Measurements from ENCODE around the gene AGTR1. TPM values are rescaled to one million over a fixed set of nuclear protein-coding genes. Genes with fewer than 3 reads are reported as not detected.

AGTR1 gene
- total RNA-seq, 1 experiment from 2014 or later: not detected

- Histone ChIP-seq H2BK12ac (ENCODE audit: insufficient read length, low read depth, low read length) (no peak overlapping the region), H3K79me2 (ENCODE audit: insufficient read depth, low read length) (no peaks in the 10 kb centered on the region), H3K23me2 (ENCODE audit: insufficient read length, low read depth, low read length, poor library complexity, severe bottlenecking) (no peaks in the 10 kb centered on the region), H3K23ac (ENCODE audit: insufficient read length, low read depth, low read length) (no peak overlapping the region), H3K27ac (ENCODE audit: insufficient read length, low read depth, low read length) (no peak overlapping the region), H3K4me2 (ENCODE audit: insufficient read depth, insufficient read length, low read length) (no peak overlapping the region), H4K20me1 (ENCODE audit: control insufficient read depth, insufficient read depth, insufficient read length) (no peaks in the 10 kb centered on the region), H2BK20ac (ENCODE audit: low read depth, low read length, poor library complexity, severe bottlenecking) (no peak overlapping the region), H2BK120ac (ENCODE audit: low read depth, low read length, poor library complexity, severe bottlenecking) (no peak overlapping the region), H2AK5ac (ENCODE audit: insufficient read length, low read length) (no peak overlapping the region), H3K27me3 (ENCODE audit: insufficient read depth, low read length) (no peaks in the 10 kb centered on the region), H3K79me1 (ENCODE audit: insufficient read depth, low read depth, low read length, poor library complexity, severe bottlenecking) (no peaks in the 10 kb centered on the region), H3K4ac (ENCODE audit: low read depth, low read length) (no peak overlapping the region), H3K4me1 (ENCODE audit: insufficient read depth, low read length) (0 out of 2 replicates have a peak, but pooled peaks cover 3% of the 10 kb centered on the region), H2AFZ (ENCODE audit: low read length) (no peak overlapping the region), H2BK15ac (ENCODE audit: low read depth, low read length) (no peak overlapping the region), H2BK5ac (ENCODE audit: insufficient read length, low read length) (no peak overlapping the region), H3K14ac (ENCODE audit: insufficient read depth, low read length) (no peak overlapping the region), H3K18ac (ENCODE audit: insufficient read length, low read depth, low read length) (no peak overlapping the region), H3K56ac (ENCODE audit: insufficient read length, low read depth, low read length) (no peak overlapping the region), H3T11ph (ENCODE audit: low read length) (no peak overlapping the region), H4K5ac (ENCODE audit: insufficient read length, low read depth, low read length) (no peak overlapping the region), H4K91ac (ENCODE audit: insufficient read length, low read depth, low read length) (no peak overlapping the region), H3K9ac (ENCODE audit: extremely low read depth, insufficient read length, low read length) (no peak overlapping the region), H4K8ac (replicated peaks; ENCODE audit: insufficient read length, low read depth, low read length) (no peak overlapping the region), H3K9me3 (ENCODE audit: control insufficient read depth, low read depth, low read length) (no peaks in the 10 kb centered on the region)
- H3K4me1 Mint-ChIP-seq: peaks cover 27 to 29% of the 10 kb centered on the region in 2 experiments
- no CpG with 5 or more reads among the region's 1 CpG for WGBS (ENCODE audit: extremely low coverage, insufficient read length, low lambda C conversion rate)
- no peak overlapping the region for H3K27ac Mint-ChIP-seq
- no peaks in the 10 kb centered on the region for H3K27me3 Mint-ChIP-seq (ENCODE audit: low read depth)
- H3K4me3 Mint-ChIP-seq: no peak overlapping the region
- no peak for TF ChIP-seq CTCF (conservative IDR thresholded peaks at IDR 0.05)
- no peak for DNase-seq
- no peaks in the 10 kb centered on the region; a peak in 1 of 5 replicates for H3K9me3 Mint-ChIP-seq
- peaks cover 0 to 4% (median 0%) of the 10 kb centered on the region in 3 experiments; a peak in 1 of 7 replicates for H3K36me3 Mint-ChIP-seq (ENCODE audit: insufficient read depth in 1 of 3, low read depth in 3 of 3)
These were observed 94.8 kb downstream of the AGTR1 start for GRCh38 chr3:148792516-148792915.

Other genes starting within 250 kb of the AGTR1 start
- gene CPB1, start 129.9 kb downstream of the AGTR1 start, total RNA-seq (2021): not detected in 2 replicates
- gene CPA3, start 167.4 kb downstream of the AGTR1 start, total RNA-seq (2021): not detected in 2 replicates

All from H9 (cell line).